ENCODE measurements around the gene KRTAP5-8.
"Not testable (repeated sequence)": the region's sequence is repeated elsewhere in the genome, so short reads cannot be mapped to it uniquely, and the experiment has no call there.

Gene KRTAP5-8

GRCh38 chr11:71575723-71576424 is 38.0 kb downstream of the KRTAP5-8 start:
- no peak for FAIRE-seq

- FAIRE-seq: not testable (repeated sequence)
Measured at GRCh38 chr11:71576688-71577465, 39.1 kb downstream of the KRTAP5-8 start.

GRCh38 chr11:71577469-71578004 is 39.7 kb downstream of the KRTAP5-8 start:
- FAIRE-seq: no peak

- FAIRE-seq: not testable (repeated sequence)
Measured at GRCh38 chr11:71579513-71579912, 41.7 kb downstream of the KRTAP5-8 start.

GRCh38 chr11:71580057-71581003 is 42.5 kb downstream of the KRTAP5-8 start:
- FAIRE-seq: peak; percentile 25

- no peak for FAIRE-seq
Measured at GRCh38 chr11:71581826-71582225, 44.0 kb downstream of the KRTAP5-8 start.

- no peak for FAIRE-seq
Measured at GRCh38 chr11:71582309-71582895, 44.6 kb downstream of the KRTAP5-8 start, which contains the start of gene KRTAP5-11. KRTAP5-11 (minus strand) TSS chr11:71582875; CDS start chr11:71582837, 38 bp downstream.

- FAIRE-seq: not testable (repeated sequence)
Measured at GRCh38 chr11:71582969-71583368, 45.1 kb downstream of the KRTAP5-8 start.

GRCh38 chr11:71585673-71586072 is 47.8 kb downstream of the KRTAP5-8 start:
- peak; percentile 11 for FAIRE-seq

GRCh38 chr11:71588314-71588713 is 50.5 kb downstream of the KRTAP5-8 start:
- FAIRE-seq: not testable (repeated sequence)
